ENCODE results near the gene PXN. TPM values are rescaled to one million over a fixed set of nuclear protein-coding genes. Genes with fewer than 3 reads are reported as not detected.

The PXN gene
- polyA plus RNA-seq, 1 donor from 2014 or later = 5.9 TPM

GRCh38 chr12:120231316-120232011 is 34.1 kb downstream of the PXN start:
- Histone ChIP-seq H3K9me3 (ENCODE audit: low read length) (no peaks in the 10 kb centered on the region), H3F3A (ENCODE audit: insufficient read depth, low read length, poor library complexity, severe bottlenecking) (no peaks in the 10 kb centered on the region)

GRCh38 chr12:120230974-120231315 is 34.6 kb downstream of the PXN start:
- no peaks in the 10 kb centered on the region for H3K9me3 ChIP-seq (ENCODE audit: low read length)
- H3K79me2 ChIP-seq (replicated peaks; ENCODE audit: insufficient read depth, low read length) = no peaks in the 10 kb centered on the region
- H4K20me1 ChIP-seq (ENCODE audit: insufficient read depth) = no peaks in the 10 kb centered on the region
- H3K27me3 ChIP-seq (ENCODE audit: insufficient read depth, low read depth, low read length) = no peaks in the 10 kb centered on the region
- no peaks in the 10 kb centered on the region for H3K9me2 ChIP-seq (ENCODE audit: insufficient read depth, low read length)
- no peak overlapping the region for H3K4me2 ChIP-seq (ENCODE audit: low read length)
- H3K9ac ChIP-seq (ENCODE audit: low read length) = peak overlapping the region; percentile 7
- no peaks in the 10 kb centered on the region for H3K36me3 ChIP-seq (ENCODE audit: insufficient read depth, low read length)
- H3K4me3 ChIP-seq (ENCODE audit: low read length) = peak overlapping the region; percentile 25
- peak overlapping the region; percentile 48 for H3K27ac ChIP-seq (ENCODE audit: low read length)
- no peaks in the 10 kb centered on the region for H3F3A ChIP-seq (ENCODE audit: insufficient read depth, low read length, poor library complexity, severe bottlenecking)
- H2AFZ ChIP-seq (ENCODE audit: low read depth, low read length) = no peak overlapping the region
- no peak for TF ChIP-seq POLR2AphosphoS5 (IDR thresholded peaks at IDR 0.05)
- TF ChIP-seq EZH2 (IDR thresholded peaks at IDR 0.05; ENCODE audit: borderline replicate concordance, insufficient read depth, low read length, poor library complexity, severe bottlenecking) = no peak
- TF ChIP-seq MXI1 (conservative IDR thresholded peaks at IDR 0.05; ENCODE audit: poor library complexity, severe bottlenecking) = no peak
- TF ChIP-seq TAF1 (IDR thresholded peaks at IDR 0.05; ENCODE audit: low read depth) = no peak
- no peak for TF ChIP-seq CTCF (IDR thresholded peaks at IDR 0.05; ENCODE audit: poor library complexity, severe bottlenecking)
- no peak for TF ChIP-seq RAD21 (conservative IDR thresholded peaks at IDR 0.05)

More at GRCh38 chr12:120231316-120232011, 34.1 kb downstream of the PXN start:
- no peaks in the 10 kb centered on the region for H3K27me3 ChIP-seq (ENCODE audit: insufficient read depth, low read depth, low read length)
- no peaks in the 10 kb centered on the region for H4K20me1 ChIP-seq (ENCODE audit: insufficient read depth)
- H3K4me2 ChIP-seq (ENCODE audit: low read length) = no peak overlapping the region
- peak overlapping the region; percentile 7 for H3K9ac ChIP-seq (ENCODE audit: low read length)
- no peak for TF ChIP-seq TAF1 (IDR thresholded peaks at IDR 0.05; ENCODE audit: low read depth)
- TF ChIP-seq SMC3 (conservative IDR thresholded peaks at IDR 0.05; ENCODE audit: poor library complexity) = no peak
- TF ChIP-seq EZH2 (IDR thresholded peaks at IDR 0.05; ENCODE audit: borderline replicate concordance, insufficient read depth, low read length, poor library complexity, severe bottlenecking) = no peak
- TF ChIP-seq EP300 (conservative IDR thresholded peaks at IDR 0.05; ENCODE audit: poor library complexity, severe bottlenecking) = no peak
- no peak for TF ChIP-seq RAD21 (conservative IDR thresholded peaks at IDR 0.05)
- TF ChIP-seq CTCF (IDR thresholded peaks at IDR 0.05; ENCODE audit: poor library complexity, severe bottlenecking) = no peak
- no peak for TF ChIP-seq REST (IDR thresholded peaks at IDR 0.05; ENCODE audit: borderline replicate concordance)
- TF ChIP-seq POLR2AphosphoS5 (IDR thresholded peaks at IDR 0.05) = no peak
- no peak for TF ChIP-seq MXI1 (conservative IDR thresholded peaks at IDR 0.05; ENCODE audit: poor library complexity, severe bottlenecking)
- no peaks in the 10 kb centered on the region for H3K9me2 ChIP-seq (ENCODE audit: insufficient read depth, low read length)
- peak overlapping the region; percentile 25 for H3K4me3 ChIP-seq (ENCODE audit: low read length)
- peak overlapping the region; percentile 48 for H3K27ac ChIP-seq (ENCODE audit: low read length)
- H3K36me3 ChIP-seq (ENCODE audit: insufficient read depth, low read length) = no peaks in the 10 kb centered on the region
- H2AFZ ChIP-seq (ENCODE audit: low read depth, low read length) = no peak overlapping the region
- no peaks in the 10 kb centered on the region for H3K79me2 ChIP-seq (replicated peaks; ENCODE audit: insufficient read depth, low read length)
